GM10266 (cell line): ENCODE data around the gene SYNE2.
"Not testable (repeated sequence)": the region's sequence is repeated elsewhere in the genome, so short reads cannot be mapped to it uniquely, and the experiment has no call there.

Experiments
- DNase-seq: peaks from one replicate; pipeline ENCODE4 v3.0.0; 2012; ENCODE audit errors: extremely low spot score
- TF ChIP-seq, protein P1 (sequence below): IDR thresholded peaks from 2 replicates; pipeline ENCODE4 v1.5.1; 2012; ENCODE audit warnings: mild to moderate bottlenecking, low read depth; ENCODE audit not compliant: control insufficient read depth, insufficient read depth; ENCODE audit errors: missing control alignments

Gene SYNE2

DNA sequence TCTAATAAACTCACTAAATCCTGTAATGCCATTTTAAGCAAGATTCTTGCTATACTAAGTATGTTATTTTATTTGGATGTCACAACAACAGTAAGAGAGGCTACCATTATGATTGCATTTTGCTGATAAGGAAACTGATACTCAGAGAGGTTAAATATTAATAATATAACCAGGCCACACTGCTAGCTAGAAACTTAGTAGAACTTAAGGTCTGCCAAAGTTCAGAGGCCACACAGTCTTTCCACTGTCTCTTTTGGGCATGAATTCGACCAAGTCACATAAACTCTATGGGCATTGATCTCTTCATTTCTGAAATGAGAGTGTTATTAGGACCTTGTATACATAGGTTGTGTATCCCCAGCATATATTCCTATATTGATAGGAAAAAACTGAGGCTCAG is 147.9 kb downstream of the SYNE2 start:
- no peak for DNase-seq
- TF ChIP-seq, protein P1, sequence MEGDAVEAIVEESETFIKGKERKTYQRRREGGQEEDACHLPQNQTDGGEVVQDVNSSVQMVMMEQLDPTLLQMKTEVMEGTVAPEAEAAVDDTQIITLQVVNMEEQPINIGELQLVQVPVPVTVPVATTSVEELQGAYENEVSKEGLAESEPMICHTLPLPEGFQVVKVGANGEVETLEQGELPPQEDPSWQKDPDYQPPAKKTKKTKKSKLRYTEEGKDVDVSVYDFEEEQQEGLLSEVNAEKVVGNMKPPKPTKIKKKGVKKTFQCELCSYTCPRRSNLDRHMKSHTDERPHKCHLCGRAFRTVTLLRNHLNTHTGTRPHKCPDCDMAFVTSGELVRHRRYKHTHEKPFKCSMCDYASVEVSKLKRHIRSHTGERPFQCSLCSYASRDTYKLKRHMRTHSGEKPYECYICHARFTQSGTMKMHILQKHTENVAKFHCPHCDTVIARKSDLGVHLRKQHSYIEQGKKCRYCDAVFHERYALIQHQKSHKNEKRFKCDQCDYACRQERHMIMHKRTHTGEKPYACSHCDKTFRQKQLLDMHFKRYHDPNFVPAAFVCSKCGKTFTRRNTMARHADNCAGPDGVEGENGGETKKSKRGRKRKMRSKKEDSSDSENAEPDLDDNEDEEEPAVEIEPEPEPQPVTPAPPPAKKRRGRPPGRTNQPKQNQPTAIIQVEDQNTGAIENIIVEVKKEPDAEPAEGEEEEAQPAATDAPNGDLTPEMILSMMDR = no peak

DNA sequence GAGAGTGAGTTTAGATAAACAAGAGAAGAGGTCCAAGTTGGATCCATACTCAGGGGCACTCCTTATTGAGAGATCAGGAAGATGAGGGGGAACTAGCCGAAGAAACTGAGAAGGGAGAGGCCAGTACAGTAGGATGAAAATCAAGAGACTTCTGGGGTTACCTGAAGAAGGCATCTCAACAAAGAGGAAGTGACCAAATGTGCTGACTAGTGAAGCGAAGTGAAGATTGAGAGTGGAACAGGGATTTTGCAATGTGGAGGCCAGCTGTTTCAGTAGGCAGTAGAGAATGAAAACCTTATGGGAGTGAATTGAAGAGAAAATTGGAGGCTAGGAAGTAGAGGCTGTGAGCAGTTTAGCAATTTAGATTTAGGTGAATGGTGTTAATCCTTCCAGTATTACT is 153.0 kb downstream of the SYNE2 start:
- TF ChIP-seq, protein P1 = no peak
- DNase-seq = no peak

DNA sequence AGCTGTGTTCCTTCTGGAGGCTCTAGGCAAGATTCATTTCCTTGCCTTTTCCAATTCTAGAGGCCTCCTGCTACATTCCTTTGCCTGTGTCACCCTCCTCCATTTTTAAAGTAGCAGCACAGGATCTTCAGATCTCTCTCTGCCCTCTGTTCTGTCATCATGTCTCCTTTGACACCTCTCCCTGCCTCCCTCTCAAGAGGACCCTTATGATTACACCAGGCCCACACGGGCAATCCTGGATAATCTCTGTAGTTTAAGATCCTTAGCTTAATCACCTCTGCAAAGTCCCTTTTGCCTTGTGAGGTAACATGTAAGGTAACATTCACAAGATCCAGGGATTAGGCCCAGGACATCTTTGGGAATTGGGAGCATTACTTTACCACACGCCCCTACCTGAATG is 155.2 kb downstream of the SYNE2 start:
- DNase-seq = no peak
- TF ChIP-seq, protein P1 = no peak

GRCh38 chr14:64012003-64012402 is 159.2 kb downstream of the SYNE2 start:
- DNase-seq = no peak
- TF ChIP-seq, protein P1 = no peak

- TF ChIP-seq, protein P1 = no peak
- DNase-seq = no peak
Measured at GRCh38 chr14:64012720-64013119, 159.9 kb downstream of the SYNE2 start.

DNA sequence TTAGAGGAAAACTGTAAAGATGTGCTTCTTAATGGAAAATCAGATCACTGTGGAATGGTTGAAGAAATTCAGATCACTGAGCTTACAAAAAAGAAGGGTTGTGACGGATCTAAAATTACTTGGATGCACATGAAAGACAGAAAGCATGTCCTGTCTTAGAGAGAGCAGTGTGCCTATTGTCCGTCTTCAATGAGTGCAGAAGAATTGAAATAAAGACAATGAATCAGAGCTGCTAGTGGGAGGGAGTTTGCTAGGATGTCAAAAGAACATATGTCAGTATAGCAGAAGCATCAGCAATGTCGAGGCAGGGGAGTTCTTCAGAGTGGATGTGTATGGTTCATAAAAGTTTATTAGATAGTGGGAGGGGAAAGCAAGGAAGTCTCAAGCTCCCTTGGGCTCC is 172.7 kb downstream of the SYNE2 start:
- TF ChIP-seq, protein P1 = no peak
- no peak for DNase-seq

DNA sequence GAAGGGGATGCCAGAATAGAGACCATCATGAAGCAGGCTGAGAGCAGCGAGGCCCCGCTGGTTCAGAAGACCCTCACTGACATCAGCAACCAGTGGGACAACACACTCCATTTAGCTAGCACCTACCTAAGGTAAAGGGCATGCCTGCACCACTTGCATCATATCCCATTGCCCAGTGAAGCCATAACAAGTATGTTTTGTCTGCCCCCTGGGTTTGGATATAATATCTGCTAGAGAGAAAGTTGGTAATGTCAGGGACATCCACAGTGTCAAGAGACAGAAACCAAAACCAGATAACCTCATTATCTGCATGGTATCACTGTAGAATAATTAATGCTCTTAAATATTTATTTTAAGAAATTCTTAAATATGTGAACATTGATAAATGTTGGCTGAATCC is 173.8 kb downstream of the SYNE2 start:
- DNase-seq = no peak
- TF ChIP-seq, protein P1 = no peak

- no peak for DNase-seq
Measured at GRCh38 chr14:64035143-64035542, 182.3 kb downstream of the SYNE2 start.

DNA sequence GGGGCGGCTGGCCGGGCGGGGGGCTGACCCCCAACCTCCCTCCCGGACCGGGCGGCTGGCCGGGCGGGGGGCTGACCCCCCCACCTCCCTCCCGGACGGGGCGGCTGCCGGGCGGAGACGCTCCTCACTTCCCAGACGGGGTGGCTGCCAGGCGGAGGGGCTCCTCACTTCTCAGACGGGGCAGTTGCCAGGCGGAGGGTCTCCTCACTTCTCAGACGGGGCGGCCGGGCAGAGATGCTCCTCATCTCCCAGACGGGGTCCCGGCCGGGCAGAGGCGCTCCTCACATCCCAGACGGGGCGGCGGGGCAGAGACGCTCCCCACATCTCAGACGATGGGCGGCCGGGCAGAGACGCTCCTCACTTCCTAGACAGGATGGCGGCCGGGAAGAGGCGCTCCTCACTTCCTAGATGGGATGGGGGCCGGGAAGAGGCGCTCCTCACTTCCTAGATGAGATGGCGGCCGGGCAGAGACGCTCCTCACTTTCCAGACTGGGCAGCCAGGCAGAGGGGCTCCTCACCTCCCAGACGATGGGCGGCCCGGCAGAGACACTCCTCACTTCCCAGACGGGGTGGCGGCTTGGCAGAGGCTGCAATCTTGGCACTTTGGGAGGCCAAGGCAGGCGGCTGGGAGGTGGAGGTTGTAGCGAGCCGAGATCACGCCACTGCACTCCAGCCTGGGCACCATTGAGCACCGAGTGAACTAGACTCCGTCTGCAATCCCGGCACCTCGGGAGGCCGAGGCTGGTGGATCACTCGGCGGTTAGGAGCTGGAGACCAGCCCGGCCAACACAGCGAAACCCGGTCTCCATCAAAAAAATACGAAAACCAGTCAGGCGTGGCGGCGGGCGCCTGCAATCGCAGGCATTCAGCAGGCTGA is 185.3 kb downstream of the SYNE2 start:
- not testable (repeated sequence) for DNase-seq

More at GRCh38 chr14:64035143-64035542, 182.3 kb downstream of the SYNE2 start:
- TF ChIP-seq, protein P1 = no peak
